ENCODE measurements around the gene TBC1D3I. TPM values are rescaled to one million over a fixed set of nuclear protein-coding genes. Genes with fewer than 3 reads are reported as not detected.
"Not testable (repeated sequence)": the region's sequence is repeated elsewhere in the genome, so short reads cannot be mapped to it uniquely, and the experiment has no call there.

TBC1D3I gene
- total RNA-seq, 2 donors from 2014 or later, result 0.63 TPM; not detected in 1

- not testable (repeated sequence) for H3K27ac ChIP-seq; ATAC-seq (ENCODE audit: insufficient number of reproducible peaks, low FRiP score, low read depth); DNase-seq (ENCODE audit: low spot score); H3K4me1 ChIP-seq (ENCODE audit: control insufficient read depth in 1 of 2, low read depth in 2 of 2); H3K36me3 ChIP-seq; H3K27me3 ChIP-seq (replicated peaks; ENCODE audit: insufficient read depth); H3K9me3 ChIP-seq; H3K4me3 ChIP-seq
Observed at GRCh38 chr17:36215406-36216308, 48.7 kb downstream of the TBC1D3I start.

- Histone ChIP-seq H3K4me1 (ENCODE audit: control insufficient read depth in 1 of 2, low read depth in 2 of 2) (no peaks in the 10 kb centered on the region), H3K4me3 (no peak overlapping the region), H3K27ac (no peak overlapping the region), H3K27me3 (replicated peaks; ENCODE audit: insufficient read depth) (no peaks in the 10 kb centered on the region), H3K9me3 (no peaks in the 10 kb centered on the region), H3K36me3 (no peaks in the 10 kb centered on the region)
- TF ChIP-seq CTCF (IDR thresholded peaks at IDR 0.05), result no peak
- DNase-seq (ENCODE audit: low spot score) (no peak), ATAC-seq (ENCODE audit: insufficient number of reproducible peaks, low FRiP score, low read depth) (no peak)
Observed at GRCh38 chr17:36214918-36215317, 49.5 kb downstream of the TBC1D3I start.

GRCh38 chr17:36213695-36214094 lies 50.7 kb downstream of the TBC1D3I start:
- no peaks in the 10 kb centered on the region for H3K9me3 ChIP-seq
- no peaks in the 10 kb centered on the region for H3K36me3 ChIP-seq
- H3K27me3 ChIP-seq (replicated peaks; ENCODE audit: insufficient read depth), result no peaks in the 10 kb centered on the region
- H3K27ac ChIP-seq, result no peak overlapping the region
- H3K4me3 ChIP-seq, result no peak overlapping the region
- no peaks in the 10 kb centered on the region for H3K4me1 ChIP-seq (ENCODE audit: control insufficient read depth in 1 of 2, low read depth in 2 of 2)
- TF ChIP-seq CTCF (IDR thresholded peaks at IDR 0.05), result no peak
- ATAC-seq (ENCODE audit: insufficient number of reproducible peaks, low FRiP score, low read depth) (no peak), DNase-seq (ENCODE audit: low spot score) (no peak)

- Histone ChIP-seq H3K27me3 (replicated peaks; ENCODE audit: insufficient read depth) (no peaks in the 10 kb centered on the region), H3K36me3 (no peaks in the 10 kb centered on the region), H3K4me3 (no peak overlapping the region), H3K4me1 (ENCODE audit: control insufficient read depth in 1 of 2, low read depth in 2 of 2) (no peaks in the 10 kb centered on the region), H3K27ac (no peak overlapping the region), H3K9me3 (no peaks in the 10 kb centered on the region)
- TF ChIP-seq CTCF (IDR thresholded peaks at IDR 0.05), result no peak
- ATAC-seq (ENCODE audit: insufficient number of reproducible peaks, low FRiP score, low read depth) (no peak), DNase-seq (ENCODE audit: low spot score) (no peak)
Observed at GRCh38 chr17:36212966-36213365, 51.4 kb downstream of the TBC1D3I start.

GRCh38 chr17:36212272-36212605 lies 52.1 kb downstream of the TBC1D3I start:
- H3K36me3 ChIP-seq, result no peaks in the 10 kb centered on the region
- no peak for ATAC-seq (ENCODE audit: insufficient number of reproducible peaks, low FRiP score, low read depth)
- no peak for TF ChIP-seq CTCF (IDR thresholded peaks at IDR 0.05)
- no peaks in the 10 kb centered on the region for H3K4me1 ChIP-seq (ENCODE audit: control insufficient read depth in 1 of 2, low read depth in 2 of 2)
- H3K27me3 ChIP-seq (replicated peaks; ENCODE audit: insufficient read depth), result no peaks in the 10 kb centered on the region
- no peak overlapping the region for H3K27ac ChIP-seq
- no peaks in the 10 kb centered on the region for H3K9me3 ChIP-seq
- no peak for DNase-seq (ENCODE audit: low spot score)
- H3K4me3 ChIP-seq, result no peak overlapping the region

- H3K4me3 ChIP-seq; H3K4me1 ChIP-seq (ENCODE audit: control insufficient read depth in 1 of 2, low read depth in 2 of 2); DNase-seq (ENCODE audit: low spot score); H3K9me3 ChIP-seq; ATAC-seq (ENCODE audit: insufficient number of reproducible peaks, low FRiP score, low read depth); H3K27me3 ChIP-seq (replicated peaks; ENCODE audit: insufficient read depth); H3K36me3 ChIP-seq; H3K27ac ChIP-seq: not testable (repeated sequence)
Observed at GRCh38 chr17:36211484-36212271, 52.7 kb downstream of the TBC1D3I start.

GRCh38 chr17:36210439-36211211 lies 53.7 kb downstream of the TBC1D3I start, which contains the start of gene CCL4L2:
TSS of gene CCL4L2 (plus strand) at chr17:36211063.
- ATAC-seq (ENCODE audit: insufficient number of reproducible peaks, low FRiP score, low read depth), result peak; percentile 17
- not testable (repeated sequence) for H3K36me3 ChIP-seq; DNase-seq (ENCODE audit: low spot score); H3K4me1 ChIP-seq (ENCODE audit: control insufficient read depth in 1 of 2, low read depth in 2 of 2); H3K27ac ChIP-seq; H3K27me3 ChIP-seq (replicated peaks; ENCODE audit: insufficient read depth); H3K4me3 ChIP-seq; H3K9me3 ChIP-seq

Data from thoracic aorta (tissue), 2 donors.